HL-60/S4 treated with phorbol 12-myristate 13-acetate at 8.2 ng/mL for 4 days and 3 days (cell line): ENCODE data around the gene INSC.
"Not testable (repeated sequence)": the region's sequence is repeated elsewhere in the genome, so short reads cannot be mapped to it uniquely, and the experiment has no call there.

Experiments
- in situ Hi-C: fragments of 300-500 bp; cut with MboI; formaldehyde crosslinking; loops from 2 replicates; pipeline ENCODE4 v1.15.0; 2022; ENCODE audit warnings: low sequenced_read_pairs

The INSC gene

DNA sequence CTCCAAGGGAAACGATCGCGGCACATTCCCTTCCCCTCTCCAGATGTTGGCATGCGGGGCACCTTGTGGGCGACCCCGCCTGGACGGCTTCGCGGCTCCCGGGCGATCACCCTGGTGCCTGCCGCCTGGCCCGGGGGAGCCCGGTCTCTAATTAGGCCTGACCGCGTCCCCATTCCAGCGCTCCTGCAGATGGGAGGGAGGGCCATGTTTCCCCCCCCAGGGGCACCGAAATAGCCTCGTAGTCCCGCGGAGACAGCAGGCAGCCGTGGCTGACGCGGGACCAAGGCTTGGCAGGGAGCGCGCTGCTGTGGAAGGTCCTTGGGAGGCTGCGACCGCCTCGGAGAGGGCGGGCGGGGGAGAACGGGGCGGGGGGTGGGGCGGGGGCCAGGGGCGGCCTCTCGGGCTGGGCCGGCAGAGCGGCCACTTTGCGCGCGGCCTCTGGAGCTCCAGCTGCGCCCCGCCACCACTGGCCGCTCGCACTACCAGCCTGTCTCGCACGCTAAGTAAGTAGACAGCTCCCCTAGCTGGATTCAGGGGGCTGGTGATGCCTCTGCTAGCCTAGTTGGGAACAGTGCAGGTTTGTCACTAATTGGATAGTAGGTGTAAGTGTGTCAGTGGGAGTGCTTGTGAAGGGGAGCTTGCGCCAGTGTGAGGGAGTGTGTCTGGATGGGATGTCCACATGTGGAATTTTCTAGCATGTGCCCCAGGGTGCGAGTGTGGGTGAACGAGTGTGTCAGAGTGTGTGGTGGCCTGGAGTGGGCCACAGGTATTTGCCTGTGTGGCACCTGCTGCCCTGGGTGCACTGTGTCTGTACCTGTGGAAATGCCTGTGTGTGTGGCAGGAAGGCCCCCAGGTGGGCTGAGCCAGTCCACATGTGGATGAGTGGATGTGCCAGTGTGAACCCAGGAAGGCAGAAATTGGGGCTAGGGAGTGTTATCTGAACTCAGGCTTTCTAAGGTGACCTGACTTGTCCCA is at the start of gene INSC:
Gene INSC, plus strand, starts transcription at position 423 of the 975 bp plus-strand sequence. CDS start 34,252 bp downstream, outside the sequence.
- in situ Hi-C loops, result no loop called here

- in situ Hi-C loops, result not testable (repeated sequence)
Observed at GRCh38 chr11:15069751-15070150, 45.0 kb upstream of the INSC start.

- in situ Hi-C loops, result no loop called here
Observed at GRCh38 chr11:15071556-15072255, 43.0 kb upstream of the INSC start.

- in situ Hi-C loops, result no loop called here
Observed at GRCh38 chr11:15072551-15073143, 42.1 kb upstream of the INSC start.

- in situ Hi-C loops, result no loop called here
Observed at GRCh38 chr11:15073361-15074205, 41.1 kb upstream of the INSC start, which contains the start of gene CALCB. CALCB (plus strand) TSS chr11:15073593; CDS start chr11:15074719, 1,126 bp downstream.

GRCh38 chr11:15074206-15075161 is 40.2 kb upstream of the INSC start:
- in situ Hi-C loops, result no loop called here

- in situ Hi-C loops, result no loop called here
Observed at GRCh38 chr11:15075162-15075526, 39.6 kb upstream of the INSC start.

- in situ Hi-C loops, result no loop called here
Observed at GRCh38 chr11:15091175-15091574, 23.5 kb upstream of the INSC start.

DNA sequence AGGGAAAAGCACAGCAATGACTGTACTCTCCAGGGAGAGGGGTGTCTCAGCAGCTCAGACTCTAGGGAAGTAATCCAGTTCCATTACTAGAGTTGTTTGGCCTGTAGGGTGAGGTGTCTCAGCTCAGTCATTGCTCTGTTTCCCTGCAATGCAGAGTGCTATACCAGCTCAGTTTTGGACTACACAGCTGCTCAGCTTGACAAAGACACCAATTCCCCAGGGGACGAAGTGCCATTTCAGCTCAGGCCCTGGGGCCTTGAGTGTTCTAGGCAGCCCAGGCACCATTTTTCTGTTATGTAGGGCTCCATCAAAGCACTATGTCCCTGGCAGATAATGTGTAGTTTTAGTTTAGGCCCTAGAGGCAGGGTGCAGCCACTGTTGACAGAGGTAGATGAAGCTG is 23.1 kb upstream of the INSC start:
- in situ Hi-C loops, result no loop called here

- in situ Hi-C loops, result no loop called here
Observed at GRCh38 chr11:15093432-15093831, 21.3 kb upstream of the INSC start.

- in situ Hi-C loops, result no loop called here
Observed at GRCh38 chr11:15095736-15096228, 18.9 kb upstream of the INSC start.

GRCh38 chr11:15097411-15097810 is 17.3 kb upstream of the INSC start:
- in situ Hi-C loops, result no loop called here

DNA sequence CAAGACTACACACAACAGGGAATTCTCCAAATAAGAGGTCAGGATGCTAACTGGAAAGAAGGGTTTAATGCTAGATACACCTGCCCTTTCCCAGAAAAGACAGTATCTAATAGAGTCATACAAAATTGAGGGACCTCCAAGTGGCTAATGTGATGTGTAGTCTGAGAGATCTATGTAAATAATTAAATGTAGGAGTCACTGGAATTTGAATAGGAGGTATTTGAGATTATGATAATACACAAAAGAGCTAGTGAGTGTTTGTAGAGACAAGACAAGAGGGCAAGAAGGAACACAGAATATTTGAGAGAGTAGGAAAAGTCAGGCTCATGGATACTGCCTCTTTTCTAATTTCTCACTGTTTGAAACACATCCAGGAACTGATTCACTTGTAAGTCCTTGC is 15.5 kb upstream of the INSC start:
- in situ Hi-C loops, result no loop called here

GRCh38 chr11:15101072-15101709 is 13.5 kb upstream of the INSC start:
- in situ Hi-C loops, result no loop called here

DNA sequence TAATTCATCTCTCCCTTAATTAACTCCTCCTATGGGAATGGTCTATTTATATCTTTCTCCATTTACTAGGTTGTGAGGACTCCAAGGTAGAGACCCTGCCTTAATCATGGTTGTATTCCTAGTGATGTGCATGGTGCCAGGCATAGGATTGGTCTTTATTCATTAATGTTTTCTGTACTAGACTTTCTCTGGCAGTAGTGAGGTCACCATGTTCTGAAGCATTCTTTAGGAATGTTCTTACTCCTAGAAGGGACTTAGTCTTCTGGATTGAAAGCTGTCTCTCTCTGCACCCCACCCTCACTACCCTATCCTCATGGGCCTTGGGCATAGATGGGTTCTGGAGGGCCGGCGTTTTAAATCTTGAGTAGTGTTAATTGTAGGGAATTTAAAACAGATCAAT is 10.6 kb upstream of the INSC start:
- in situ Hi-C loops, result no loop called here

GRCh38 chr11:15106201-15106965 is 8.3 kb upstream of the INSC start:
- in situ Hi-C loops, result no loop called here

- in situ Hi-C loops, result no loop called here
Observed at GRCh38 chr11:15107730-15108515, 6.8 kb upstream of the INSC start.
